MM.1S (cell line): ENCODE measurements around the gene MSH5.

ENCODE experiments used
- CTCF ChIP-seq: fragments of 300-600 bp; sonication (generic); IDR thresholded peaks from 2 replicates; pipeline ENCODE4 v1.5.1; 2016; ENCODE audit warnings: antibody characterized with exemption, low read length, mixed read lengths
- EZH2 ChIP-seq: fragments of 300-600 bp; sonication (generic); optimal IDR thresholded peaks from 2 replicates; pipeline ENCODE3; 2017; ENCODE audit warnings: low read depth, mild to moderate bottlenecking, antibody characterized with exemption, low read length, mixed read lengths

- TF ChIP-seq CTCF (no peak), EZH2 (no peak)
Measured at GRCh38 chr6:31778193-31778592, 38.4 kb downstream of the MSH5 start.
